OCI-LY1 (cell line): Measurements from ENCODE around the gene RECQL5.

Experiments
- EZH2 ChIP-seq: fragments of 200-600 bp; sonication (generic), shearing (Covaris generic); IDR thresholded peaks from 2 replicates; pipeline ENCODE4 v1.8.0; 2017; ENCODE audit warnings: borderline replicate concordance, mixed run types, mild to moderate bottlenecking, antibody characterized with exemption, low read length, moderate library complexity, mixed read lengths
- TF ChIP-seq, protein P1 (sequence below): fragments of 200-600 bp; sonication (generic), shearing (Covaris generic); IDR thresholded peaks from 2 replicates; pipeline ENCODE4 v1.5.1; 2017; ENCODE audit warnings: mild to moderate bottlenecking, antibody characterized with exemption, low read length, moderate library complexity, mixed read lengths

DNA sequence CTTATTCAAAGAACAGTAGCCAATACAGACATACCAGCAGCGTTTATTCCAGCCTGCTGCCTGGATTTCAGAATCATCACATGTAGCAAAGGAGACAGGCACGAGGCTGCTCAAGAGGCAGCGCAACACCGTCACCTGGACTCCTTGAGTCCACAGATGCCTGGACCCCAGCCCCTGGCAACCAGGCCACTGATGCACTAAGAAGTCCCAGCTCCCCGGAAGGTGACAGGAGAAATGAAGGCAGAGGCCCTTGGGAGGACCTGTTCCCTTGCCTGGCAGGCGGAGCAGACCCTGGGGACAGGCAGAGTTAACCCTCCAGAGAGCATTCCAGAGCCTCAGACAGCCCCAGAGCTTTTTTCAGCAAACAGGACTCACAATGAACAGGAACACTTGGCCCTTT lies 17.3 kb downstream of the RECQL5 start:
- TF ChIP-seq, protein P1, sequence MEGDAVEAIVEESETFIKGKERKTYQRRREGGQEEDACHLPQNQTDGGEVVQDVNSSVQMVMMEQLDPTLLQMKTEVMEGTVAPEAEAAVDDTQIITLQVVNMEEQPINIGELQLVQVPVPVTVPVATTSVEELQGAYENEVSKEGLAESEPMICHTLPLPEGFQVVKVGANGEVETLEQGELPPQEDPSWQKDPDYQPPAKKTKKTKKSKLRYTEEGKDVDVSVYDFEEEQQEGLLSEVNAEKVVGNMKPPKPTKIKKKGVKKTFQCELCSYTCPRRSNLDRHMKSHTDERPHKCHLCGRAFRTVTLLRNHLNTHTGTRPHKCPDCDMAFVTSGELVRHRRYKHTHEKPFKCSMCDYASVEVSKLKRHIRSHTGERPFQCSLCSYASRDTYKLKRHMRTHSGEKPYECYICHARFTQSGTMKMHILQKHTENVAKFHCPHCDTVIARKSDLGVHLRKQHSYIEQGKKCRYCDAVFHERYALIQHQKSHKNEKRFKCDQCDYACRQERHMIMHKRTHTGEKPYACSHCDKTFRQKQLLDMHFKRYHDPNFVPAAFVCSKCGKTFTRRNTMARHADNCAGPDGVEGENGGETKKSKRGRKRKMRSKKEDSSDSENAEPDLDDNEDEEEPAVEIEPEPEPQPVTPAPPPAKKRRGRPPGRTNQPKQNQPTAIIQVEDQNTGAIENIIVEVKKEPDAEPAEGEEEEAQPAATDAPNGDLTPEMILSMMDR = no peak
- TF ChIP-seq EZH2 = no peak
